ENCODE data around the gene GMDS. TPM values are rescaled to one million over a fixed set of nuclear protein-coding genes. Genes with fewer than 3 reads are reported as not detected.
A peak's percentile ranks its signal among the peaks of the same experiment; 100 is the strongest.

GMDS gene
- total and polyA plus RNA-seq, 2 experiments from 2014 or later: 30.1 to 36.5 TPM

DNA sequence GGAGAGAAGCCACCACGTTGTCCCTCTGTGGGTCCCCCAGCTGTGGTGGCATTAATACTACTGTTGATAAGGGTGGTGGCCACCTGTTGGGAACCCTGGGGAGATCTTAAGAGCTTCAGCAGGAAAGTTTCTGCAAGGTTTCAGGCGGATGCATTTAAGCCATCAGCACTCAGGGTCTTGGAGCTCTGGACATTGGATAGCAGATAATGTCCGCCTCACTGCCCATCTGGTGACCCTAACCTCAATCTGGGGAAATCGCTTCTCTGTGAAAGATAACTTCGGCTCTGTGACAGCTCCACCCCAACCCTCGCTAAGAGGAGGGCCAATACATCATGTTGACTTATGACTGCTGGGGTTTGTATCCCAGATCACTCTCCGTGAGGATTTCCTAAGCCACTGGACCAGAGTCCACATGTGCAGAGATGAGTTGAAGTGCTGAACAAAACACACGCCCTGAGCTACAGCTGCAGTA lies 542.8 kb downstream of the GMDS start (continued):
- TF ChIP-seq, protein P1, sequence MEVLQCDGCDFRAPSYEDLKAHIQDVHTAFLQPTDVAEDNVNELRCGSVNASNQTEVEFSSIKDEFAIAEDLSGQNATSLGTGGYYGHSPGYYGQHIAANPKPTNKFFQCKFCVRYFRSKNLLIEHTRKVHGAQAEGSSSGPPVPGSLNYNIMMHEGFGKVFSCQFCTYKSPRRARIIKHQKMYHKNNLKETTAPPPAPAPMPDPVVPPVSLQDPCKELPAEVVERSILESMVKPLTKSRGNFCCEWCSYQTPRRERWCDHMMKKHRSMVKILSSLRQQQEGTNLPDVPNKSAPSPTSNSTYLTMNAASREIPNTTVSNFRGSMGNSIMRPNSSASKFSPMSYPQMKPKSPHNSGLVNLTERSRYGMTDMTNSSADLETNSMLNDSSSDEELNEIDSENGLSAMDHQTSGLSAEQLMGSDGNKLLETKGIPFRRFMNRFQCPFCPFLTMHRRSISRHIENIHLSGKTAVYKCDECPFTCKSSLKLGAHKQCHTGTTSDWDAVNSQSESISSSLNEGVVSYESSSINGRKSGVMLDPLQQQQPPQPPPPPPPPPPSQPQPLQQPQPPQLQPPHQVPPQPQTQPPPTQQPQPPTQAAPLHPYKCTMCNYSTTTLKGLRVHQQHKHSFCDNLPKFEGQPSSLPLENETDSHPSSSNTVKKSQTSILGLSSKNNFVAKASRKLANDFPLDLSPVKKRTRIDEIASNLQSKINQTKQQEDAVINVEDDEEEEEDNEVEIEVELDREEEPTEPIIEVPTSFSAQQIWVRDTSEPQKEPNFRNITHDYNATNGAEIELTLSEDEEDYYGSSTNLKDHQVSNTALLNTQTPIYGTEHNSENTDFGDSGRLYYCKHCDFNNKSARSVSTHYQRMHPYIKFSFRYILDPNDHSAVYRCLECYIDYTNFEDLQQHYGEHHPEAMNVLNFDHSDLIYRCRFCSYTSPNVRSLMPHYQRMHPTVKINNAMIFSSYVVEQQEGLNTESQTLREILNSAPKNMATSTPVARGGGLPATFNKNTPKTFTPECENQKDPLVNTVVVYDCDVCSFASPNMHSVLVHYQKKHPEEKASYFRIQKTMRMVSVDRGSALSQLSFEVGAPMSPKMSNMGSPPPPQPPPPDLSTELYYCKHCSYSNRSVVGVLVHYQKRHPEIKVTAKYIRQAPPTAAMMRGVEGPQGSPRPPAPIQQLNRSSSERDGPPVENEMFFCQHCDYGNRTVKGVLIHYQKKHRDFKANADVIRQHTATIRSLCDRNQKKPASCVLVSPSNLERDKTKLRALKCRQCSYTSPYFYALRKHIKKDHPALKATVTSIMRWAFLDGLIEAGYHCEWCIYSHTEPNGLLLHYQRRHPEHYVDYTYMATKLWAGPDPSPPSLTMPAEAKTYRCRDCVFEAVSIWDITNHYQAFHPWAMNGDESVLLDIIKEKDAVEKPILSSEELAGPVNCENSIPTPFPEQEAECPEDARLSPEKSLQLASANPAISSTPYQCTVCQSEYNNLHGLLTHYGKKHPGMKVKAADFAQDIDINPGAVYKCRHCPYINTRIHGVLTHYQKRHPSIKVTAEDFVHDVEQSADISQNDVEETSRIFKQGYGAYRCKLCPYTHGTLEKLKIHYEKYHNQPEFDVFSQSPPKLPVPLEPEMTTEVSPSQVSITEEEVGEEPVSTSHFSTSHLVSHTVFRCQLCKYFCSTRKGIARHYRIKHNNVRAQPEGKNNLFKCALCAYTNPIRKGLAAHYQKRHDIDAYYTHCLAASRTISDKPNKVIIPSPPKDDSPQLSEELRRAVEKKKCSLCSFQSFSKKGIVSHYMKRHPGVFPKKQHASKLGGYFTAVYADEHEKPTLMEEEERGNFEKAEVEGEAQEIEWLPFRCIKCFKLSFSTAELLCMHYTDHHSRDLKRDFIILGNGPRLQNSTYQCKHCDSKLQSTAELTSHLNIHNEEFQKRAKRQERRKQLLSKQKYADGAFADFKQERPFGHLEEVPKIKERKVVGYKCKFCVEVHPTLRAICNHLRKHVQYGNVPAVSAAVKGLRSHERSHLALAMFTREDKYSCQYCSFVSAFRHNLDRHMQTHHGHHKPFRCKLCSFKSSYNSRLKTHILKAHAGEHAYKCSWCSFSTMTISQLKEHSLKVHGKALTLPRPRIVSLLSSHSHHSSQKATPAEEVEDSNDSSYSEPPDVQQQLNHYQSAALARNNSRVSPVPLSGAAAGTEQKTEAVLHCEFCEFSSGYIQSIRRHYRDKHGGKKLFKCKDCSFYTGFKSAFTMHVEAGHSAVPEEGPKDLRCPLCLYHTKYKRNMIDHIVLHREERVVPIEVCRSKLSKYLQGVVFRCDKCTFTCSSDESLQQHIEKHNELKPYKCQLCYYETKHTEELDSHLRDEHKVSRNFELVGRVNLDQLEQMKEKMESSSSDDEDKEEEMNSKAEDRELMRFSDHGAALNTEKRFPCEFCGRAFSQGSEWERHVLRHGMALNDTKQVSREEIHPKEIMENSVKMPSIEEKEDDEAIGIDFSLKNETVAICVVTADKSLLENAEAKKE (CRISPR knock-in tag; IDR thresholded peaks at IDR 0.05): no peak

DNA sequence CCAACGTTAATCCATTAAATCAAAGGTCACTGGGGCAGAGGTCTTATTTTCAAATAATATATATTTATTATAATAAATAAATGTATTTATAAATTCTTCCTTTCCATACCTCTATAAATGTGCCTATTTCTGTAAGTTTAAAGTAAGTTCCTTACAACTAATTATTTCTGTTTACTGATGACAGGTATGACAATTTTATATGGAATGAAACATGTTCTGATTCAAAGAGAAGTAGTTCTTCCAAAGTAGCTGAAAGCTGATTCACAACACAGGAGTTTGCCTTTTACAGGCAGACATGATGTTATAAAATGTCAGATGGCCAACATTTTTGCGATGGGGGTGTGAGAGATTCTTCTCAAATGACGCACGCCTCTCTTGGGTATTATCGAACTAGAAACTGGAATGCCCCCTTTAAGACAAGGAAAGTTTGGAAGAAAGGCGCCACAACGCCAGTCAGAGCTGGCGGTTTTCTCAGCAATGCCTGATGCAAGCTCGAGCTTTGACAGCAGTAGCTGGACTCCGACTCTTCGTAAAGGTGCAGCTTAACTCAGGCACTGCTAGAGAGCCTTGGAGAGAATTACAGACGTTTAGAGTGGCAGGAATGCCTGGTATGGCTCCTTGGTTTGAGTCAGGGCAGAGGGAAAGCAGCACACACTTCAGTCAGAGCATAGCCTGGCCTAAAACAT lies 543.6 kb downstream of the GMDS start:
- H3K9me3 Mint-ChIP-seq: peaks cover 3% of the 10 kb centered on the region; the same call in 1 of the 3 replicates
- H3K36me3 Mint-ChIP-seq (ENCODE audit: low read depth): no peaks in the 10 kb centered on the region
- Histone ChIP-seq H3K79me2 (replicated peaks; ENCODE audit: insufficient read depth) (no peaks in the 10 kb centered on the region), H2AFZ (no peak overlapping the region), H3K36me3 (ENCODE audit: insufficient read depth) (no peaks in the 10 kb centered on the region), H3F3A (replicated peaks; ENCODE audit: low read depth) (no peaks in the 10 kb centered on the region), H3K27me3 (ENCODE audit: insufficient read depth) (no peaks in the 10 kb centered on the region), H4K20me1 (replicated peaks; ENCODE audit: insufficient read depth) (no peaks in the 10 kb centered on the region), H3K9me2 (ENCODE audit: insufficient read depth) (no peaks in the 10 kb centered on the region), H3K4me3 (no peak overlapping the region), H3K4me1 (ENCODE audit: insufficient read depth) (no peaks in the 10 kb centered on the region), H3K27ac (ENCODE audit: low read depth) (no peak overlapping the region), H3K4me2 (no peak overlapping the region)
- ATAC-seq (peak; percentile 60), DNase-seq (ENCODE audit: low spot score) (peak; percentile 25)
- H3K27ac Mint-ChIP-seq: no peak overlapping the region
- peaks cover 10% of the 10 kb centered on the region; the same call in 2 of the 3 replicates for H3K4me1 Mint-ChIP-seq
- H3K4me3 Mint-ChIP-seq: no peak overlapping the region
- peaks cover 5% of the 10 kb centered on the region for H3K27me3 Mint-ChIP-seq (ENCODE audit: insufficient read depth, low read depth, poor library complexity)
- TF ChIP-seq ZNF114 (CRISPR knock-in tag; IDR thresholded peaks at IDR 0.05) (no peak), NANOG (IDR thresholded peaks at IDR 0.05; ENCODE audit: borderline replicate concordance) (no peak), EZH2phosphoT487 (IDR thresholded peaks at IDR 0.05; ENCODE audit: unreplicated experiment) (no peak), EZH2 (IDR thresholded peaks at IDR 0.05; ENCODE audit: low read depth, unreplicated experiment) (no peak), POLR2AphosphoS5 (IDR thresholded peaks at IDR 0.05; ENCODE audit: low read depth) (no peak), ZNF331 (CRISPR knock-in tag; IDR thresholded peaks at IDR 0.05; ENCODE audit: low read depth) (no peak)
- TF ChIP-seq, protein P2, sequence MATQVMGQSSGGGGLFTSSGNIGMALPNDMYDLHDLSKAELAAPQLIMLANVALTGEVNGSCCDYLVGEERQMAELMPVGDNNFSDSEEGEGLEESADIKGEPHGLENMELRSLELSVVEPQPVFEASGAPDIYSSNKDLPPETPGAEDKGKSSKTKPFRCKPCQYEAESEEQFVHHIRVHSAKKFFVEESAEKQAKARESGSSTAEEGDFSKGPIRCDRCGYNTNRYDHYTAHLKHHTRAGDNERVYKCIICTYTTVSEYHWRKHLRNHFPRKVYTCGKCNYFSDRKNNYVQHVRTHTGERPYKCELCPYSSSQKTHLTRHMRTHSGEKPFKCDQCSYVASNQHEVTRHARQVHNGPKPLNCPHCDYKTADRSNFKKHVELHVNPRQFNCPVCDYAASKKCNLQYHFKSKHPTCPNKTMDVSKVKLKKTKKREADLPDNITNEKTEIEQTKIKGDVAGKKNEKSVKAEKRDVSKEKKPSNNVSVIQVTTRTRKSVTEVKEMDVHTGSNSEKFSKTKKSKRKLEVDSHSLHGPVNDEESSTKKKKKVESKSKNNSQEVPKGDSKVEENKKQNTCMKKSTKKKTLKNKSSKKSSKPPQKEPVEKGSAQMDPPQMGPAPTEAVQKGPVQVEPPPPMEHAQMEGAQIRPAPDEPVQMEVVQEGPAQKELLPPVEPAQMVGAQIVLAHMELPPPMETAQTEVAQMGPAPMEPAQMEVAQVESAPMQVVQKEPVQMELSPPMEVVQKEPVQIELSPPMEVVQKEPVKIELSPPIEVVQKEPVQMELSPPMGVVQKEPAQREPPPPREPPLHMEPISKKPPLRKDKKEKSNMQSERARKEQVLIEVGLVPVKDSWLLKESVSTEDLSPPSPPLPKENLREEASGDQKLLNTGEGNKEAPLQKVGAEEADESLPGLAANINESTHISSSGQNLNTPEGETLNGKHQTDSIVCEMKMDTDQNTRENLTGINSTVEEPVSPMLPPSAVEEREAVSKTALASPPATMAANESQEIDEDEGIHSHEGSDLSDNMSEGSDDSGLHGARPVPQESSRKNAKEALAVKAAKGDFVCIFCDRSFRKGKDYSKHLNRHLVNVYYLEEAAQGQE (IDR thresholded peaks at IDR 0.05; ENCODE audit: unreplicated experiment): no peak
- TF ChIP-seq, protein P3, sequence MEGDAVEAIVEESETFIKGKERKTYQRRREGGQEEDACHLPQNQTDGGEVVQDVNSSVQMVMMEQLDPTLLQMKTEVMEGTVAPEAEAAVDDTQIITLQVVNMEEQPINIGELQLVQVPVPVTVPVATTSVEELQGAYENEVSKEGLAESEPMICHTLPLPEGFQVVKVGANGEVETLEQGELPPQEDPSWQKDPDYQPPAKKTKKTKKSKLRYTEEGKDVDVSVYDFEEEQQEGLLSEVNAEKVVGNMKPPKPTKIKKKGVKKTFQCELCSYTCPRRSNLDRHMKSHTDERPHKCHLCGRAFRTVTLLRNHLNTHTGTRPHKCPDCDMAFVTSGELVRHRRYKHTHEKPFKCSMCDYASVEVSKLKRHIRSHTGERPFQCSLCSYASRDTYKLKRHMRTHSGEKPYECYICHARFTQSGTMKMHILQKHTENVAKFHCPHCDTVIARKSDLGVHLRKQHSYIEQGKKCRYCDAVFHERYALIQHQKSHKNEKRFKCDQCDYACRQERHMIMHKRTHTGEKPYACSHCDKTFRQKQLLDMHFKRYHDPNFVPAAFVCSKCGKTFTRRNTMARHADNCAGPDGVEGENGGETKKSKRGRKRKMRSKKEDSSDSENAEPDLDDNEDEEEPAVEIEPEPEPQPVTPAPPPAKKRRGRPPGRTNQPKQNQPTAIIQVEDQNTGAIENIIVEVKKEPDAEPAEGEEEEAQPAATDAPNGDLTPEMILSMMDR (conservative IDR thresholded peaks at IDR 0.05; ENCODE audit: low read depth in 2 of 2): no peak
